CD4-positive, alpha-beta T cell treated with Interleukin-1 beta for 1 hour (primary cell): ENCODE data around the gene GTF2F2.
"Not testable (repeated sequence)": the region's sequence is repeated elsewhere in the genome, so short reads cannot be mapped to it uniquely, and the experiment has no call there.

Experiments used
- DNase-seq, 2 donors: peaks; one replicate each; pipeline ENCODE4 v3.0.0-alpha.2; 2020 to 2022

GTF2F2 gene

DNA sequence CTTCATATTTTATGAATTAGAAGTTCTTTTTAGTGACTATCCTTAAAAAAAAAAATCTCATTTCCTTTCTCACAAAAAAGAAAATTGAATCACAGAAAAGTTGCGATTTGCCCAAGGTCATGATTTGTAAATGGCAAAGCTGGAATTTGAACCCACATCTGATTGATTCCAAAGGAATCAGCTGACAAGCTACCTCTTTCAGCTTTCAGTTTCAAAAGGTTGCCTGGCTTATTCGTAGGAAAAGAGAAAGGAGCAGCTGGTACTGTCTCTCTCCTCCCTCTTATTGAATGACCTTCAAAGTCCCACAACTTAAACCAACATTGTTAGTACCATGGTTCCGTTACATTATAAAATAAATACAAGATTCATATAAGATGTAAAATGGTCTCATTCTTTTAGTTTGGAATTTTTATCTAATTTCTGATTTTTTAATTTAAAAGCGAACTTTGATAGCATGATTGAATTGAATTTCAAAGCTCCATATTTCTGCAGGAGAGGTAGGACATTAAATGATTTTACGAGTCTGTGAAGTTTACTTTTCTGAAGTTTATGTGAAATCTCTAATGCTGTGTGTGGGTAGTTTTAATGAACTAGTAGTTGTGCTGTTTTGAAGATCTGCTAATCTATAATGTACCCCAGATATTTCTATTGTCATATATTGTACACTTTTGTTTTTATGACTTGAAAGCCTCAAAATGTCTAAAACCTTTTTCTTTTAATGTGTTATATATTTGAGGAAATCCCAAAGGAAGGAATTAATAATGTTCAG, 99.0 kb downstream of the GTF2F2 start:
- DNase-seq: no peak

DNA sequence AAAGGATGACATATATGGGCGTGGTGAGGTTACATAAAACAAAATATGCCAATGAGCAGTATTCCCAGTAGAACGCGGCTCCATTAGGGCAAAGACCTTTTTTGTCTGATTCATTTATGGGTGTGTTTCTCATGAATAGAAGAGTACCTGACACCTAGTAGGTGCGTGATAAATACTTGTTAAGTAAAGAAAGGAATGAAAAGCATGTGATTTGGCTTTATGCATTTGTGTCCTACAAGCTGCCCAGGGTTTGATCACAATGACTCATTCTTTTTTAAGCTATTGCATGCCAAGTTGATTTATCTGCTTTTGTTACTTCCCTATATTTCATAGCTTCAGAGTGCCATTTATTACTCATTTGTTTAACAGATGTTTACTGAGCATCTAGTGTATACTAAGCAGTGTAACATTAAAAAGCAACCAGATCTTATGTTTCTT, 99.6 kb downstream of the GTF2F2 start:
- no peak for DNase-seq

DNA sequence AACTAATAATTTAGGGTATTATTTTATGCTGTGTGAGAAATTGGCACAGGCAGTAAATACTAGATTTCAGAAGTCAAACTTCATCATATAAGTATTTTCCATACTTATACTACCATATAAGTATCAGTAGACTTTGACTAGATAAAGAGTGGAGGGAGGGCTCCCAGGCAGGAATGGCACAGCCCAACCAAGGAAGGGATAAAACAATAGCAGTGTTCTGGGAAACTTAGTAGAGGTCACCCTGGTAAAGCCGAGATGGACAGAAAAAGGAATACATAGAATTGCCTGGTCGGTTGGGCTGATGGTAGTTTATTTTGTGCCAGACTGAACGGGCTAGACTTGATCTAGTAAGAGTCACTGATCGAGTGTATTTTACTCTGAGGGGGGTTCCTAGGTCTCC, 100.1 kb downstream of the GTF2F2 start:
- no peak for DNase-seq

DNA sequence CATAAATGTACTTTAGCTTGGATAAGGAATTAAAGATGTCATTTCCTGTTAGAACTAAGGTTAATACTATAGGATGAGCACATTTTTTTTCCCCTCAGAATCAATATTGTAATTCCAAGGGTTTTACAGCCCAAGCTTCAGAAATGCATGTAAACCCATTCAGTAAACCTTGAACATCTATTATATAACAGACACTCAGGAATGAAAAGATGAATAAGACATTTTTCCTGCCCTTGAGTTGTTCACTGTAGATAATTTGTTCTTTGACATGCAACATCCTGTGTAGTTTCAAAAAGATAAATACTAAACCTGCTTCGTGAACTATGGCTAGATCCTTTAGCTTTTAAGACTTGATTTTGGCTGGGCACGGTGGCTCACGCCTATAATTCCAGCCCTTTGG, 102.2 kb downstream of the GTF2F2 start:
- no peak for DNase-seq

DNA sequence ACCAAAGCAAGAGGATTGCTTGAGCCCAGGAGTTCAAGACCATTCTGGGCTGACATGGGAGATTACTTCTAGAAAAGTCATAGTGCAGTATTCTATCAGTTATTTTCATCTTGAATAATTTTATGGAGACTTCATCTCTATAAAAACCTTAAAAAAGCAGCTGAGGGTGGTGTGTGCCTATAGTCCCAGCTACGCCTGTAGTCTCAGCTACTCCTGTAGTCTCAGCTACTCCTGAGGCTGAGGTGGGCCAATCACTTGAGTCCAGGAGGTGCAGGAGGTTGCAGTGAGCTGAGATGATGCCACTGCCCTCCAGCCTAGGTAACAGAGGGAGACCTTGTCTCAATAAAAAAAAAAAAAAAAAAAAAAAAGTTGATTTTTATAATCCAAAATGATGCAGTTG, 102.6 kb downstream of the GTF2F2 start:
- DNase-seq: no peak

DNA sequence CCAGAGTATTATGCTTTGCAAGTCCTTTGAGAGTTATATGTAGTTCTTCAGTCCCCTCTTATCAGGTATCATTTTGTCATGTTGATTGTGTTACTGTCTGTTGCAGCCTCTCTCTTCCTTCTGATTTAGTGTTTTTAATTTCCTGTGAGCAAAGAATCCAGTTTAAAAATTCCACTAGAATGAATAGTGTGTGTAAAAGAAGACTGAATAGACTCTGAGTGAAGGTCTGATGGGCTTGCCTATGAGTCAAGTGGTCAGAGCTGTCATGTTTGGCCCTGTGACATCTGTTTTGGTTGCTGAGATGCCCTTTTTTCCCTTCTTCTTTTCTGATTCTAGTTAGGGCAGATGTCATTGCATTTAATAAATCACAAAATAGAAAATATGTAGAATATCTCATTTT, 103.9 kb downstream of the GTF2F2 start:
- no peak for DNase-seq

DNA sequence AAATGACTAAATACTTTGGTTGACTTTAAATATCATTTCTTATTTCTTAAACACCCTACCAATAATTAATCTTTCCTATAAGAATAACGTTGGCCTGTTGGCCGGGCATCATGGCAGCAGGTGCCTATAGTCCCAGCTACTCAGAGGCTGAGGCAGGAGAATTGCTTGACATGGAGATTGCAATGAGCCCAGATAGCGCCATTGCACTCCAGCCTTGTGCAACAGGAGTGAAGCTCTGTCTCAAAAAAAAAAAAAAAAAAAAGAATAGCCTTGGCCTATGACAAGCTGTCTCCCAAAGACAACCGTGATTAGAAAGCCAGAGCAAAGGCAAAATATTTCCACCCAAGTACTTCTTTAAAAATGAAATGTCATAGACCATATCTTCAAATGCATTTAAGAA, 105.1 kb downstream of the GTF2F2 start:
- no peak for DNase-seq

DNA sequence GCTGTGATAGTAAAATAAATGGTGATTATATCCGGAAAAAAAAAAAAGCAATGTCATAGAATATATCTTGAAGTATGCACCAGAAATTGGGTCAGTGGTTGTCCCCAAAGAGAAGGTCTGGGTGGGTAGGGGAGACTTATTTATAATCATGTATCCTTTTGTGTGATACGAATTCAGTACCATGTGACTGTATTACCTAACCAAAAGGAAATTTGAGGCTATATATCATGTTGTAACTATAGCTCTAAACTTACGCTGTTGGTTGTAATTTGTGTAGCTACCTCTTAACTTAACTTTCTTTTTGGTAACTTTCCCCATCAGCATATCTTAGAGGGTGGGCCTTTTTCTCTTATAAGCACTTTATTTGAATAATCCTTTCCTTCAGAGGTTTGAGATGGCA, 105.7 kb downstream of the GTF2F2 start:
- DNase-seq: no peak

DNA sequence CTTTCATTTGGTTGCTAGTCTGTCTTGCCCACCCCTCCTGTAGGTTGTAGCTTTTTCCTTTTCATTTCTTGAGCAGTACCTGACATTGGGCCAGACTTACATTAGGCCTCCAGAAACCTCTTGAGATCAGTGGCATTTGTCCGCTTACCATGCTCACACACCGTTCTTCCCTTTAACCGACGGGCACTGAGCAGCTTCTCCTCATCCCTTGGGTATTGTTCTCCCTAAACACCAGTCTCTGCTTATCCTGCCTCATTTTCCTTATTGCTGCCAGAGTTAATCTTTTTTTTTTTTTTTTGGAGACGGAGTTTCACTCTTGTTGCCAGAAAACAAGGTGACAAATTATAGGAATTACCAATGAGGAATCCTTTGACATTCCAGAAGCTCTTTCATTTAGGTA, 107.7 kb downstream of the GTF2F2 start:
- DNase-seq: no peak

DNA sequence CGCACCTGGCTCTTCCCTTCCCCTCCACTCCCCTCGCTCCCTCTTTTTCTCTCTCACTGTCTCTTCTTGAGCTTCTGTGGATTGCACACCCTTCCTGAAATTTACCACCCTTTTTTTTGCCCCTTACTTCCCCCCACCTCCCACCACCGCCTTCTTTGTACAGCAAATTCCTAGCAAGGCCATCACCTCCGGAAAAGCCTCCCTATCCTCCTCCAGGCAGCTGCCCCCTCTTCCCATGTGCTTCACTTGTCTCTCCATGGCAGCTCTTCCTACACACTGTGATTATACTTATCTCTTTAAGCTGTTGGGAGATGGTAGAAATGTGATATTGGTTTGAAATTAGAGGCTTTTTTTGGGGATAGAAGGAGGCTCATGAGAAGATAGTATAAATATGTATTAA, 108.9 kb downstream of the GTF2F2 start:
- DNase-seq: no peak

DNA sequence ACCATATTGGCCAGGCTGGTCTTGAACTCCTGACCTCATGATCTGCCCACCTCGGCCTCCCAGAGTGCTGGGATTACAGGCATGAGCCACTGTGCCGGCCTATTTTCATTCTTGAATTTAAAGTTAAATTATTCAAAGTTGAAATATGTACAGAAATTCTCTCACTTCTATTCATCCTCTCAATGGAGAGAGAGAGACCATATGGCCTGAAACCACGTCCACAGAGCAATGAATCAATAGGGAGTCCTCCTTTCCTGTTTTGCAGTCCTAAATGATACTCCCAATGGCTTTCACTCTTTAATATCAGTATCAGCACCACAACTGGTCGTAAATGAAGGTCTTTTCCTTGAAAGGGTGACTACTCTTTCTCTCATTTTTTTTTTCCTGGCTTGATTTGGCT, 111.0 kb downstream of the GTF2F2 start:
- DNase-seq: no peak

DNA sequence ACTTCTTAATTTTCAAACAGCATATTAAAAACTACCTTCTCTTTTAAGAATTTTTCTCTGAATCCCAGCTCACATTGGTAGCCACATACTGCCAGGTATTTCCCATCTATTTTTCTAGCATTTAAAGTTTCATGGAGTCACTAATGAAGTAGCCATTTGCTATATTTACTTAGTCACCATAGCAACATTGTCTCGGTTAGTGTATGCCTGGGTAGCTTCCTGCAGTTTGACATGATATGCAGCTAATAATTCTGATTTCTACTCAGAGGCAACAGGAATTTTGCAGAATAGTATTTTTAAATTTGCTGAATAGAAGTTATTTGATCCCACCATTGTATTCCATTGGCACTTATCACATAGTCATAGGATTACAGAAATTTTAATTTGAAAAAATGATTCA, 111.4 kb downstream of the GTF2F2 start:
- DNase-seq: no peak

DNA sequence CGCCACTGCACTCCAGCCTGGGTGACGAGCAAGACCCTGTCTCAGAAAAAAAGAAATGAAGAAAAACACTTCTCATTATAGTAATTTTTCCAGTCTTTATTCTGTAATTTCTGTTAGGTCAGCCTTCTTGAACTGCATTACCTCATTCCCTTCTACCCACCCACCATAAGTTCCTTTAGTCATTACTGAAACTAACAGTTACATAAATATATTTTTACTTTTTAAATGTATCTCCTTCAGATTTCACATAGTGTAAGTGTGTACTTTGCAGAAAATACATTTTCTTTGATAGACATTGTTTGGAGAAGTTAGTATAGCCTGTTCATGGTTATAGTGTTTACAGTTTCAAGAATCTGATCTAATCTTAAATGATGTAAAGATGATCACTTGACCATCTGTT, 112.3 kb downstream of the GTF2F2 start:
- DNase-seq: no peak

DNA sequence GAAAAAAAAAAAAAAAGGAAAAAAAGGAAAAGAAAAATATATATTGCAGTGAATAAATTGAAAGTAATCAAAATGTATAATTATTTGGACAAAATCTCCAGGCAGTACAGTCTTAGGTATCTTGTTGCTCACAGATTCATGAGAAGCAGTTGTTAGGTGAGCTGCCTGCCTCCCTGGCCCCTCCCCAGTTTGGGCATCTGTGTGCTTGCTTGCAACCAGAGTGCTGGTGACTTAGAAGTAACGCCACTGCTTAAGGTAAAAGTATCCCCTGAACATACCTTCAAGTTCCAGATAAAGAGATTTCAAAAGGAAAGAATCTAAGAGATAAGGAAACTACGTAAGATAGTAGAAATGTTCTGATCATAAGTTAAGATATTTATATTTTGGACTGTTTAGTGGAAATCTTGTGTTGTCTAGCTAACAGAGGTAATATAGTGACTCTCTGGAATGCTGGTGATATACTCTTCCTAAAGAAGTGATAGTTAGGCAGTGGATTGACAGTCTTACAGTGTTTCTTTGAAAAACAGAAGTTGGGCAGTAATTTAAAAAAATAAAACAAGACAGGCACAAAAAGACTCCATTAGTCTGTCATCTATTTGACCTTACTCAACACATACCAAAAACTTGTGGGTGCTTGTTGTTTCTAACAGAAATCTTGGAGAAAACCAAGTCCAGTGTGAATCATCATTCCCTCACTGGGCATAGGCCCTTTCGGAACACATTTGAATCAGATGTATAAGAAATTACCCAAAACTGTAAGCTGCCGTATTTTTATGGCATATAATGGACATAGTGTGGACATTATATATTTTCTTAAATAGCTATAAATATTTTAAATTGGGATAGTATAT, 118.9 kb downstream of the GTF2F2 start:
- no peak for DNase-seq

DNA sequence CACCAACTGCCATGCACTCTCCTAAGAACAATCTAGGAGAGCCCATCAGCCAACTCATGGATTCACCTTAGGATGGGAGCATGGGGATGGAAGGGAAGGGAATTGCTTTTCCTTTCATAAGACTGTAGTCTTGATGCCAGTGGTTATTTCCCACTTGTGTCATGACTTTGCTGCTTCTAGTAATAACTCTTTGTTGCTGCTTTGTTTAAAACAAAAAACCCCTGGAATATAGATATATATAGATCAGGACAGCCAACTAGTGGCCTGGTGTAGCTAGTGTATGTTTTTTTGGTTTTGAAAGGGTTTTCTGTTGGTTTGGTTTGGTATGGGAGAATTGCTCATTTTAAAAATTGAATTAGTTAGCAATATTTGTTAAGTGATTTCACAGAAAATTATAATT, 119.8 kb downstream of the GTF2F2 start:
- DNase-seq: no peak

DNA sequence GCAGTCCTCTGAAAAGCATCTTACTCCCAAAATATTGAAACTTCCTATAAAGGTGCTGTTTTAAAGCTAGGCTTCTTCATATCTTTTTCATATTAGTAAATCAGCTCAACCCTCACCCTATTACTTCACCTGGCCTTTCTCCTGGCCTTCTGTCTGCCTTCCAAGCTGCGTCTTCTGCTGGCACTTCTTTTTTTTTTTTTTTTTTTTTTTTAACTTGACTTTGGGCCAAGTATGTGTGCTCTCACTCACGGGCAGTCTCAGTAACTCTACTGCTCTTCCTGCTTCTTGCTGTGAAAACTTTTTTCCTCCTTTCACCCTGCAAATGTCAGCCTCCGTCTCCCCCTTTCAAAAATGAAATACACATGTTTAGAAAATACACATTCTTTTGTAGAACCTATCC, 121.8 kb downstream of the GTF2F2 start:
- DNase-seq: no peak

DNA sequence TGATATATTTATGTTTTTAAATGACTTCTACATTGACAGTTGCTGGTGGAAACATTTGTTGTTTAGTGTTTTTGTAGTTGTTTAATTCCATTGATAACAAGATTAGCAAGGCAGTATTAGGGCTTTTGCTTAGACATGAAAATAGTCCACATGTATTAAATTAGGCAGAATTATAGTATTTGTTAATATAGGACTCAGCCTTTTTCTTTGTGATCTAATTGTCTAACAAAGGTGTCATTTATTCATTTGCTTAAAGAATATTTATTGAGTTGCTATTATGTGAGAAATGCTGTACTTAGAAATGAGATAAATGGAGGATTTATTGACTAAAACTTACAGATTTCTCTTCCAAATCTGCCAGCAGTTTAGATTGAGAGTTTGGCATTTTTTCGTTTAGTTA, 122.2 kb downstream of the GTF2F2 start:
- DNase-seq: no peak

DNA sequence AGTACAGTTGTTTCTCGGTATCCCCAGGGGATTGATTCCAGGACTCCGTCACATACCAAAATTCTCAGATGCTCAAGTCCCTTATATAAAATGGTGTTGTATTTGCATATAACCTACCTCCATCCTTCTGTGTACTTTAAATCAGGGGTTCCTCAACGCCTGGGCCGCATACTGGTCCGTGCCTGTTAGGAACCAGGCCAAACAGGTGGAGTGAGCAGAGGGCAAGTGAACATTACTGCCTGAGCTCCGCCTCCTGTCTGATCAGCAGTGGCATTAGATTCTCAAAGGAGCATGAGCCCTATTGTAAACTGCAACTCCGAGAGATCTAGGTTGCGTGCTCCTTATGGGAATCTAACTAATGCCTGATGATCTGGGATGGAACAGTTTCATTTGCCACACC, 122.8 kb downstream of the GTF2F2 start:
- no peak for DNase-seq

DNA sequence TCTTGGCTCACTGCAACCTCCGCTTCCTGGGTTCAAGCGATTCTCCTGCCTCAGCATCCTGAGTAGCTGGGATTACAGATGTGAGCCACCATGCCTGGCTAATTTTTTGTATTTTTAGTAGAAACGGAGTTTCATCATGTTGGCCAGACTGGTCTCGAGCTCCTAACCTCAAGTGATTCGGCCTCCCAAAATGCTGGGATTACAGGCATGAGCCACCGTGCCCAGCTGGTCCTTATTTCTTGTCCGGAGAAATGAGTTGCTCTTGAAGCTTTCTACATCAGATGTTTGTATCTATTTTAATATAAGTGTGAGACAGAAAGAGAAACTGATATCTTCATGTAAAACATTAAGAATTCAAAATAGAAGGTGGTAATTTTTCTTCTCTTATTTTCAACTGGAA, 124.4 kb downstream of the GTF2F2 start:
- not testable (repeated sequence) for DNase-seq

DNA sequence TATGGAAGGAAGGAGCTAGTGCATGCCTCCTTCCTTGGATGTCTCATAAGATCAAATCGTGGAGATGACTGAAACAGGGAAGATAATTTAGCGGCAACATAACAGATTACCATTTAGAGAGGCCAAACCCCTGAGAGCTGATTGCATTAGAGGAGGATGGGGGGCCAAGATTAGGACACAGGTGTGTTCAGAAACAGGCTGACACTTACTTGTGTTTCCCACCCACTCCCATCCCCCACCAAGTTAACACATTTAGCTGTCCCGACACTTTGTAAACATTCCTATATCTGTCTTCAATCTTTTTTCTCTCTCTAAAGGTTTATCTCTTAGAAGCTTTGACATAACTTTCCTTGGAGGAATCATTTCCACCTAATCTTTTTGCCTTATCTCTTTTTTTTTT, 129.4 kb downstream of the GTF2F2 start:
- DNase-seq: no peak

DNA sequence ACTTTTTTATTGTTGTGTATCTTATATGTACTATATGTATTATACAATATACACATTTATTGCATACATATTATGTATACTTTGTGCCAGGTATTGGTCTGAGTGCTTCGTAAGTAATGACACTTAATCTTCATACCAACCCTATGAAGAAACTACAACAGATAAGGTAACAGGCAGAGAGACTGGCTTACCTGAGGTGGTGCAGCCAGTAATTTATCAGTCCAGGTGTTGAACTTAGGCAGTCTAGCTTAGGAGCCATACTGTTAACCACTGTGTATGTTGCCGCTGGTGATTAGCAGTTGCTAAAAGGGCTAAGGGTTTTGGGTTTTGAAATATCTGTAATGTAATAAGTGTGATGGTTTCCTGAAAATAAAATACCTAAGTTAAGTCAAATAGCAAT, 134.1 kb downstream of the GTF2F2 start:
- no peak for DNase-seq

DNA sequence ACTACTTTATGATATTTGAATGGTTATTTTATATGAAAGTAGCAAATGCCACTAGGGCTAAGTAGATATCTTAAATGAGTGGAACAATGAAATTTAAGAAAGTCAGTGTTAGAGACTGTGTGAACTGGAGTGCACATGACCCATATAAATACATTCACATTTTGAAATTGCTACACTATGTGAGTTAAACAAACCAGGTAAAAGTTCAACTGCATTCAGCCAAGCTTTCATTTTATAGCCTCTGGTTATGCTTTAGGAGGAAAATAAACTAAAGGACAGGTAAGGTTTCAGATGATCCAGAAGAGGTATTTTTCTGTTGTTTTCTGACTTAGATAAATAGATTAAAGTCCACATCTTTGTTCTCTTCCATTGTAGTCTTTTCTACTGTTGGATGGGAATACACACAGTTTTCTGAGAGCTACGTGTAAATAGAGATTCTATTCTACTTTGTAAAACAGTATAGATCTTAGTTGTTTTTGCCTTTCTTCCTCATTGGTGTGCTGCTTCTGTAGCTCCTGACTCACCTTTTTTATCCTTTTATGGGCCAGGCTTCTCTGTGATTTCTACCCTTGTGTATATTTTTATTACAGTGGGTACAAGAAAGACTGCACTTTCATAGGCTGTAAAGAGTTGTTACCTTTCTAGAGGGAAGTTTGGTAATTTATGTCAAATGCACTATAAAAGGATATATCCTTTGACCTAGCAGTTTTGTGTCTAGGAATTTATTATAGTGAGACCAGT, 135.1 kb downstream of the GTF2F2 start:
- DNase-seq: no peak

DNA sequence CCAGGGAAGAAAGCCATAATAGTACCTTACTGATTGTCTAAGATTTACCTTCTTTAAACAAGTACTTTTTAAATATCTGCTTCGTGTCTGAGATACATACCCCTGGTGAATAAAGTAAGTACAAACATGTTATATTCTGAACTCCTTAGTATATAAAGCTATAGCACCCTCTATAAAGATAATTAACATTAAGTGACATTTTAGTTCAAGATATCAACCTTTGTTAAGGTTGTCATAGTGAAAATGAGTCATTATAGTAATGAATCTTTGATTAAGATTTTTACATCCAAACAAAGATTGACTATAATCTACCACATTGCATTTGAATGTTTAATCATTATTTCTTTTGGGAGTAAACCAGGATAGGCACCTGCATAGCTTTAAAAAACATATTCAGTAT, 135.9 kb downstream of the GTF2F2 start:
- no peak for DNase-seq
